H9 (cell line): Measurements from ENCODE around the gene DIS3L2. TPM values are rescaled to one million over a fixed set of nuclear protein-coding genes. Genes with fewer than 3 reads are reported as not detected.

ENCODE experiments used
- DNase-seq: peaks from one replicate; pipeline ENCODE4 v3.0.0-alpha.2; 2017
- H2AFZ ChIP-seq: one replicate; pipeline ENCODE4 v1.6.1; 2013; ENCODE audit warnings: mild to moderate bottlenecking, low read length, control low read depth, moderate library complexity
- H2AK5ac ChIP-seq: 2 replicates; pipeline ENCODE4 v1.6.1; 2013; ENCODE audit warnings: low read length, control low read depth, mixed read lengths; ENCODE audit not compliant: insufficient read length
- H2BK120ac ChIP-seq: one replicate; pipeline ENCODE4 v1.6.1; 2013; ENCODE audit warnings: low read depth, mild to moderate bottlenecking, low read length, control low read depth, inconsistent platforms; ENCODE audit not compliant: poor library complexity, severe bottlenecking
- H2BK12ac ChIP-seq: 2 replicates; pipeline ENCODE4 v1.6.1; 2013; ENCODE audit warnings: low read length, control low read depth, mixed read lengths, low read depth; ENCODE audit not compliant: insufficient read length
- H2BK15ac ChIP-seq: 2 replicates; pipeline ENCODE4 v1.6.1; 2013; ENCODE audit warnings: low read depth, low read length, control low read depth
- H2BK20ac ChIP-seq: one replicate; pipeline ENCODE4 v1.6.1; 2013; ENCODE audit warnings: low read depth, mild to moderate bottlenecking, low read length, control low read depth, inconsistent platforms; ENCODE audit not compliant: poor library complexity, severe bottlenecking
- H2BK5ac ChIP-seq: 2 replicates; pipeline ENCODE4 v1.6.1; 2013; ENCODE audit warnings: low read length, control low read depth, mixed read lengths; ENCODE audit not compliant: insufficient read length
- H3K14ac ChIP-seq: 2 replicates; pipeline ENCODE4 v1.6.1; 2013; ENCODE audit warnings: low read length, control low read depth; ENCODE audit not compliant: insufficient read depth
- H3K18ac ChIP-seq: 2 replicates; pipeline ENCODE4 v1.6.1; 2013; ENCODE audit warnings: low read depth, mild to moderate bottlenecking, mixed read lengths, low read length, control low read depth; ENCODE audit not compliant: insufficient read length
- H3K23ac ChIP-seq: 2 replicates; pipeline ENCODE4 v1.6.1; 2013; ENCODE audit warnings: low read length, control low read depth, mixed read lengths, low read depth; ENCODE audit not compliant: insufficient read length
- H3K23me2 ChIP-seq: 2 replicates; pipeline ENCODE4 v1.6.1; 2013; ENCODE audit warnings: low read depth, mild to moderate bottlenecking, mixed read lengths, low read length, control low read depth; ENCODE audit not compliant: insufficient read length, poor library complexity, severe bottlenecking
- H3K27ac ChIP-seq: 2 replicates; pipeline ENCODE4 v1.5.1; 2013; ENCODE audit warnings: low read length, control low read depth, mixed read lengths, low read depth; ENCODE audit not compliant: insufficient read length
- H3K27me3 ChIP-seq: 2 replicates; pipeline ENCODE4 v1.6.1; 2013; ENCODE audit warnings: low read length, control low read depth, inconsistent platforms; ENCODE audit not compliant: insufficient read depth
- H3K4ac ChIP-seq: 2 replicates; pipeline ENCODE4 v1.6.1; 2013; ENCODE audit warnings: low read depth, mild to moderate bottlenecking, control low read depth, inconsistent platforms, low read length, moderate library complexity
- H3K4me1 ChIP-seq: 2 replicates; pipeline ENCODE4 v1.6.1; 2013; ENCODE audit warnings: low read length, control low read depth, inconsistent platforms; ENCODE audit not compliant: insufficient read depth
- H3K4me2 ChIP-seq: 2 replicates; pipeline ENCODE4 v1.6.1; 2013; ENCODE audit warnings: low read length, control low read depth, mixed read lengths; ENCODE audit not compliant: insufficient read length, insufficient read depth
- H3K56ac ChIP-seq: 2 replicates; pipeline ENCODE4 v1.6.1; 2013; ENCODE audit warnings: low read depth, mild to moderate bottlenecking, mixed read lengths, low read length, control low read depth; ENCODE audit not compliant: insufficient read length
- H3K79me1 ChIP-seq: 2 replicates; pipeline ENCODE4 v1.6.1; 2013; ENCODE audit warnings: low read depth, mild to moderate bottlenecking, moderate library complexity, low read length, control low read depth, inconsistent platforms; ENCODE audit not compliant: insufficient read depth, poor library complexity, severe bottlenecking
- H3K79me2 ChIP-seq: 2 replicates; pipeline ENCODE4 v1.6.1; 2013; ENCODE audit warnings: low read length, control low read depth, inconsistent platforms; ENCODE audit not compliant: insufficient read depth
- H3K9ac ChIP-seq: 2 replicates; pipeline ENCODE4 v1.6.1; 2013; ENCODE audit warnings: low read length, control low read depth, mixed read lengths; ENCODE audit not compliant: insufficient read length; ENCODE audit errors: extremely low read depth
- H3K9me3 ChIP-seq: one replicate; pipeline ENCODE4 v1.6.1; 2013; ENCODE audit warnings: low read depth, low read length, inconsistent platforms; ENCODE audit not compliant: control insufficient read depth
- H3T11ph ChIP-seq: one replicate; pipeline ENCODE4 v1.6.1; 2013; ENCODE audit warnings: mild to moderate bottlenecking, low read length, control low read depth, inconsistent platforms
- H4K20me1 ChIP-seq: one replicate; pipeline ENCODE4 v1.6.1; 2013; ENCODE audit not compliant: control insufficient read depth, insufficient read length, insufficient read depth
- H4K5ac ChIP-seq: 2 replicates; pipeline ENCODE4 v1.6.1; 2013; ENCODE audit warnings: low read depth, mild to moderate bottlenecking, mixed read lengths, low read length, control low read depth; ENCODE audit not compliant: insufficient read length
- H4K8ac ChIP-seq: replicated peaks from 2 replicates; pipeline ENCODE4 v1.6.1; 2013; ENCODE audit warnings: low read length, control low read depth, mixed read lengths, low read depth; ENCODE audit not compliant: insufficient read length
- H4K91ac ChIP-seq: 2 replicates; pipeline ENCODE4 v1.6.1; 2013; ENCODE audit warnings: low read depth, mild to moderate bottlenecking, moderate library complexity, mixed read lengths, low read length, control low read depth; ENCODE audit not compliant: insufficient read length
- H3K27ac Mint-ChIP-seq, 3 experiments: 2 replicates in 2 of 3; 3 replicates in 1 of 3; pipeline ENCODE4 v1.8.0; 2020 to 2021; ENCODE audit warnings: mixed read lengths in 3 of 3, mild to moderate bottlenecking in 1 of 3, moderate library complexity in 1 of 3
- H3K27me3 Mint-ChIP-seq: 2 replicates; pipeline ENCODE4 v1.8.0; 2021; ENCODE audit warnings: low read depth, mild to moderate bottlenecking, moderate library complexity, mixed read lengths
- H3K36me3 Mint-ChIP-seq, 3 experiments: 2 replicates in 2 of 3; 3 replicates in 1 of 3; pipeline ENCODE4 v1.8.0; 2020 to 2021; ENCODE audit warnings: low read depth in 3 of 3, mixed read lengths in 3 of 3; ENCODE audit not compliant: insufficient read depth in 1 of 3
- H3K4me1 Mint-ChIP-seq, 2 experiments: 2 replicates each; pipeline ENCODE4 v1.8.0; 2020; ENCODE audit warnings: mixed read lengths in 2 of 2
- H3K4me3 Mint-ChIP-seq, 2 experiments: 2 replicates in 1 of 2; 3 replicates in 1 of 2; pipeline ENCODE4 v1.8.0; 2020 to 2021; ENCODE audit warnings: mild to moderate bottlenecking in 2 of 2, mixed read lengths in 2 of 2, moderate library complexity in 1 of 2
- H3K9me3 Mint-ChIP-seq, 2 experiments: 2 replicates in 1 of 2; 3 replicates in 1 of 2; pipeline ENCODE4 v1.8.0; 2020; ENCODE audit warnings: mild to moderate bottlenecking in 2 of 2, mixed read lengths in 2 of 2, moderate library complexity in 1 of 2
- WGBS: extraction: QIAGEN DNeasy Blood & Tissue Kit; methylation state at CpG from one replicate; pipeline ENCODE4 v1.1.7; 2013; ENCODE audit warnings: missing lambda C conversion rate, low lambda C conversion rate, mixed read lengths; ENCODE audit not compliant: insufficient read length; ENCODE audit errors: extremely low coverage; 5-methylcytosine and 5-hydroxymethylcytosine counted together
- total RNA-seq: library from RNA; stranded (reverse); gene quantifications from 2 replicates; pipeline ENCODE4 v1.2.1, GENCODE V29; 2021
- TF ChIP-seq, protein P1 (sequence below): fragments of 200-600 bp; sonication (generic); conservative IDR thresholded peaks from 3 replicates; pipeline ENCODE4 v1.8.0; 2021; ENCODE audit warnings: antibody characterized with exemption, mild to moderate bottlenecking

The DIS3L2 gene
- total RNA-seq, 1 experiment from 2014 or later, result 28.1 TPM

DNA sequence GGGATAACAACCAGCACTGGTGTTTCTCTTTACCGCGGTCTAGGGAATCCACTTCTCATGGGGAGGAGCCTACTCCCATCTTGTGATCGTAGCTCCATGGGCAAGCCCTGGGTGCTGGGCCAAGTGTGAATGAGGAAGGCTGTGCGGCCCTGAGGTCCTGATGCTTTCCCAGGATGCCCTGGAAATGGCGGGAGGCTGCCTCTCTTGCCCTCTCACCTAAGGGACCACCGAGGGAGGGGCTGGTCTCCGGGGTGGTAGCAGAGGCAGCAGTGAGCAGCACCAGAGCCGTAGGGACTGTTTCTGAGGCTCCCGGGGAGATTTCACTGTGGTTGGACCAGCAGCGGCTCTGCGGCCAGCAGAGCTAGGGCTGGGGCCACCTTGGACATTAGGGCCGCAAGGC, 19.8 kb upstream of the DIS3L2 start:
- no peaks in the 10 kb centered on the region for H3K36me3 Mint-ChIP-seq
- no peak overlapping the region for H2AFZ ChIP-seq
- no peaks in the 10 kb centered on the region for H3K79me2 ChIP-seq
- H3K18ac ChIP-seq, result no peak overlapping the region
- no peaks in the 10 kb centered on the region for H3K27me3 ChIP-seq
- H3K27me3 Mint-ChIP-seq, result no peaks in the 10 kb centered on the region; the same call in 1 of the 2 replicates
- H3K79me1 ChIP-seq, result no peaks in the 10 kb centered on the region
- no peak overlapping the region for H2BK12ac ChIP-seq
- no peak overlapping the region for H4K8ac ChIP-seq
- H3K23me2 ChIP-seq, result no peaks in the 10 kb centered on the region
- no peak overlapping the region for H3K4me3 Mint-ChIP-seq
- H4K5ac ChIP-seq, result no peak overlapping the region
- H3K9me3 Mint-ChIP-seq, result no peaks in the 10 kb centered on the region
- no peak overlapping the region for H2BK15ac ChIP-seq
- peak overlapping the region in 1 of 3 experiments; percentile 73; a peak in 1 of 7 replicates for H3K27ac Mint-ChIP-seq
- H2BK5ac ChIP-seq, result no peak overlapping the region
- DNase-seq, result no peak
- TF ChIP-seq, protein P1, sequence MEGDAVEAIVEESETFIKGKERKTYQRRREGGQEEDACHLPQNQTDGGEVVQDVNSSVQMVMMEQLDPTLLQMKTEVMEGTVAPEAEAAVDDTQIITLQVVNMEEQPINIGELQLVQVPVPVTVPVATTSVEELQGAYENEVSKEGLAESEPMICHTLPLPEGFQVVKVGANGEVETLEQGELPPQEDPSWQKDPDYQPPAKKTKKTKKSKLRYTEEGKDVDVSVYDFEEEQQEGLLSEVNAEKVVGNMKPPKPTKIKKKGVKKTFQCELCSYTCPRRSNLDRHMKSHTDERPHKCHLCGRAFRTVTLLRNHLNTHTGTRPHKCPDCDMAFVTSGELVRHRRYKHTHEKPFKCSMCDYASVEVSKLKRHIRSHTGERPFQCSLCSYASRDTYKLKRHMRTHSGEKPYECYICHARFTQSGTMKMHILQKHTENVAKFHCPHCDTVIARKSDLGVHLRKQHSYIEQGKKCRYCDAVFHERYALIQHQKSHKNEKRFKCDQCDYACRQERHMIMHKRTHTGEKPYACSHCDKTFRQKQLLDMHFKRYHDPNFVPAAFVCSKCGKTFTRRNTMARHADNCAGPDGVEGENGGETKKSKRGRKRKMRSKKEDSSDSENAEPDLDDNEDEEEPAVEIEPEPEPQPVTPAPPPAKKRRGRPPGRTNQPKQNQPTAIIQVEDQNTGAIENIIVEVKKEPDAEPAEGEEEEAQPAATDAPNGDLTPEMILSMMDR, result no peak
- H4K91ac ChIP-seq, result no peak overlapping the region
- H3K23ac ChIP-seq, result no peak overlapping the region
- no peak overlapping the region for H3K56ac ChIP-seq
- H3T11ph ChIP-seq, result no peak overlapping the region
- H3K4me1 Mint-ChIP-seq, result no peaks in the 10 kb centered on the region
- no peak overlapping the region for H3K14ac ChIP-seq
- H3K9ac ChIP-seq, result no peak overlapping the region
- no peak overlapping the region for H2BK20ac ChIP-seq
- no peak overlapping the region for H3K27ac ChIP-seq
- no peak overlapping the region for H3K4ac ChIP-seq
- no peaks in the 10 kb centered on the region for H3K4me1 ChIP-seq
- no peaks in the 10 kb centered on the region for H4K20me1 ChIP-seq
- WGBS, result no CpG with 5 or more reads among the region's 12 CpGs
- H2BK120ac ChIP-seq, result no peak overlapping the region
- no peaks in the 10 kb centered on the region for H3K9me3 ChIP-seq
- no peak overlapping the region for H3K4me2 ChIP-seq
- H2AK5ac ChIP-seq, result no peak overlapping the region
